KMS-11 (cell line): ENCODE measurements around the gene RBM34.
A peak's percentile ranks its signal among the peaks of the same experiment; 100 is the strongest.
"Not testable (repeated sequence)": the region's sequence is repeated elsewhere in the genome, so short reads cannot be mapped to it uniquely, and the experiment has no call there.

Source experiments
- H2AFZ ChIP-seq: fragments of 200-600 bp; sonication (generic); 2 replicates; pipeline ENCODE4 v1.6.1; 2016; ENCODE audit warnings: antibody characterized with exemption, mixed run types, low read depth
- H3K27ac ChIP-seq: fragments of 200-600 bp; sonication (generic); 2 replicates; pipeline ENCODE4 v1.6.1; 2016; ENCODE audit warnings: mild to moderate bottlenecking, mixed run types
- H3K27me3 ChIP-seq: fragments of 200-600 bp; sonication (generic); 2 replicates; pipeline ENCODE4 v1.6.1; 2017; ENCODE audit warnings: mild to moderate bottlenecking, low read depth, mixed run types, moderate library complexity; ENCODE audit not compliant: insufficient read depth
- H3K36me3 ChIP-seq: fragments of 200-600 bp; sonication (generic); 2 replicates; pipeline ENCODE4 v1.6.1; 2017; ENCODE audit warnings: mild to moderate bottlenecking, mixed run types; ENCODE audit not compliant: insufficient read depth
- H3K4me1 ChIP-seq: fragments of 200-600 bp; sonication (generic); 2 replicates; pipeline ENCODE4 v1.6.1; 2016; ENCODE audit warnings: mild to moderate bottlenecking, low read depth, mixed run types; ENCODE audit not compliant: poor library complexity, severe bottlenecking
- H3K4me2 ChIP-seq: fragments of 200-600 bp; sonication (generic); 2 replicates; pipeline ENCODE4 v1.7.0; 2016; ENCODE audit warnings: mild to moderate bottlenecking, mixed run types
- H3K4me3 ChIP-seq: fragments of 200-600 bp; sonication (generic); IDR thresholded peaks from 2 replicates; pipeline ENCODE4 v1.6.1; 2017; ENCODE audit warnings: low read depth, low read length, mixed read lengths; ENCODE audit not compliant: insufficient read depth
- H3K79me2 ChIP-seq: fragments of 200-600 bp; sonication (generic); 2 replicates; pipeline ENCODE4 v1.6.1; 2016; ENCODE audit warnings: low read depth, mixed run types; ENCODE audit not compliant: insufficient read depth
- H3K9ac ChIP-seq: fragments of 200-600 bp; sonication (generic); 2 replicates; pipeline ENCODE4 v1.6.1; 2016; ENCODE audit warnings: mild to moderate bottlenecking, mixed run types
- H4K20me1 ChIP-seq: fragments of 200-600 bp; sonication (generic); 2 replicates; pipeline ENCODE4 v1.6.1; 2016; ENCODE audit warnings: mild to moderate bottlenecking, mixed run types; ENCODE audit not compliant: insufficient read depth
- CTCF ChIP-seq: fragments of 200-600 bp; sonication (generic); conservative IDR thresholded peaks from 2 replicates; pipeline ENCODE4 v1.6.1; 2017; ENCODE audit warnings: low read depth, mild to moderate bottlenecking, antibody characterized with exemption, low read length, moderate library complexity, mixed read lengths

The RBM34 gene

GRCh38 chr1:235098991-235099390 lies 62.1 kb downstream of the RBM34 start:
- H3K9ac ChIP-seq, result no peak overlapping the region
- H3K27me3 ChIP-seq, result no peaks in the 10 kb centered on the region
- H3K36me3 ChIP-seq, result no peaks in the 10 kb centered on the region
- TF ChIP-seq CTCF, result no peak
- H3K79me2 ChIP-seq, result no peaks in the 10 kb centered on the region
- no peaks in the 10 kb centered on the region for H4K20me1 ChIP-seq
- H3K4me1 ChIP-seq, result peaks cover 4% of the 10 kb centered on the region
- H3K4me2 ChIP-seq, result no peak overlapping the region
- no peak overlapping the region for H3K4me3 ChIP-seq
- no peak overlapping the region for H3K27ac ChIP-seq
- H2AFZ ChIP-seq, result no peak overlapping the region

DNA sequence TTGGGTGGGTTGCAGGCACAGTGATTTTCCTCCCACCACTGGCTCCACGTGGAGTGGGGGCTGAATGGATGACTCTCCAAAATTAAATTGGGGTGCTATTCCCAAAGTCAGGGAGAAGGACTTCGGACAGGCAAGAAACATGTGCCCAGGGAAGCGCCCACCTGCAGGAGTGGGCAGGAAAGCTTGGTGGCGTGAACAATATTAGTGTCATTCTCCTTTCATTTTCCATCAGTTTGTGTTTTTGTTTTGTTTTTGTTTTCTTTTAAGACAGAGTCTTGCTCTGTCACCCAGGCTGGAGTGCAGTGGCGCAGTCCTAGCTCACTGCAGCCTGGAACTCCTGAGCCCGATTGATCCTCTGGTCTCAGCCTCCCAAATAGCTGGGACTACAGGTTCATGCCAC lies 62.5 kb downstream of the RBM34 start:
- peaks cover 2% of the 10 kb centered on the region for H3K4me1 ChIP-seq
- no peaks in the 10 kb centered on the region for H3K36me3 ChIP-seq
- H3K27me3 ChIP-seq, result no peaks in the 10 kb centered on the region
- H2AFZ ChIP-seq, result no peak overlapping the region
- no peak overlapping the region for H3K27ac ChIP-seq
- H3K4me2 ChIP-seq, result no peak overlapping the region
- no peak overlapping the region for H3K9ac ChIP-seq
- no peak for TF ChIP-seq CTCF
- H3K79me2 ChIP-seq, result no peaks in the 10 kb centered on the region
- H3K4me3 ChIP-seq, result no peak overlapping the region
- no peaks in the 10 kb centered on the region for H4K20me1 ChIP-seq

- not testable (repeated sequence) for H3K9ac ChIP-seq, H3K27me3 ChIP-seq, H3K27ac ChIP-seq, H2AFZ ChIP-seq, H3K4me3 ChIP-seq, H3K79me2 ChIP-seq, H3K4me1 ChIP-seq, H3K36me3 ChIP-seq, H3K4me2 ChIP-seq, H4K20me1 ChIP-seq
Measured at GRCh38 chr1:235097501-235097900, 63.5 kb downstream of the RBM34 start.

DNA sequence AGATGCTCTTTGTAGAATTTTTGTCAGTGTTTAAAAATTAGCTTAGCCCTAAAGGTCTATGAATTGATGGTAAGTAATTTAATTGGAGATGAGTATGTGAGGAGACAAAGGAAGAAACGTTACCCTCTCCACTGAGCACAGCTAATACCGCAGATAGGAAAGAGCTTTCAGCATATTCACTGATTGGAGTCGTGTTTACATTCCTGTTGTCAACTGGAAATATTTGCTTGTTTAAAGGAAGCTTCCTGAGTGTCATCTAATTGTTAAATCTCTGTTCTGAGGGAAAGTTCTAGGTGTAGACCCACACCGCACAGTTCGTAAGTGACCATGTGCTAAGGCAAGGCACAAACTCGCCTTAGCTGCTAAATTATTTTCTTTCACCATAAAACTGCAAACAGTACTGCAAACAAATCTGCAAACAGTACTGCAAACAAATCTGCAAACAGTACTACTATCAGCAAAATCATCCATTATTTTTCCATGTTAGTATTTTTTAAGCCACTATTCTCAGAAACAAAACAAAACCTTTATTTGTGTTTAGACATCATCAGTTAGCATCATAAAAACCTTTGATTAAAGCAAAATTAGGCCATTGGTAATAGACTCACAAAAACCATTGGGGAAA lies 65.0 kb downstream of the RBM34 start:
- Histone ChIP-seq H4K20me1 (no peaks in the 10 kb centered on the region), H3K27me3 (no peaks in the 10 kb centered on the region), H3K36me3 (no peaks in the 10 kb centered on the region), H3K4me1 (peaks cover 5% of the 10 kb centered on the region), H2AFZ (no peak overlapping the region), H3K4me2 (no peak overlapping the region), H3K4me3 (no peak overlapping the region), H3K9ac (no peak overlapping the region), H3K79me2 (no peaks in the 10 kb centered on the region), H3K27ac (no peak overlapping the region)
- TF ChIP-seq CTCF, result no peak

DNA sequence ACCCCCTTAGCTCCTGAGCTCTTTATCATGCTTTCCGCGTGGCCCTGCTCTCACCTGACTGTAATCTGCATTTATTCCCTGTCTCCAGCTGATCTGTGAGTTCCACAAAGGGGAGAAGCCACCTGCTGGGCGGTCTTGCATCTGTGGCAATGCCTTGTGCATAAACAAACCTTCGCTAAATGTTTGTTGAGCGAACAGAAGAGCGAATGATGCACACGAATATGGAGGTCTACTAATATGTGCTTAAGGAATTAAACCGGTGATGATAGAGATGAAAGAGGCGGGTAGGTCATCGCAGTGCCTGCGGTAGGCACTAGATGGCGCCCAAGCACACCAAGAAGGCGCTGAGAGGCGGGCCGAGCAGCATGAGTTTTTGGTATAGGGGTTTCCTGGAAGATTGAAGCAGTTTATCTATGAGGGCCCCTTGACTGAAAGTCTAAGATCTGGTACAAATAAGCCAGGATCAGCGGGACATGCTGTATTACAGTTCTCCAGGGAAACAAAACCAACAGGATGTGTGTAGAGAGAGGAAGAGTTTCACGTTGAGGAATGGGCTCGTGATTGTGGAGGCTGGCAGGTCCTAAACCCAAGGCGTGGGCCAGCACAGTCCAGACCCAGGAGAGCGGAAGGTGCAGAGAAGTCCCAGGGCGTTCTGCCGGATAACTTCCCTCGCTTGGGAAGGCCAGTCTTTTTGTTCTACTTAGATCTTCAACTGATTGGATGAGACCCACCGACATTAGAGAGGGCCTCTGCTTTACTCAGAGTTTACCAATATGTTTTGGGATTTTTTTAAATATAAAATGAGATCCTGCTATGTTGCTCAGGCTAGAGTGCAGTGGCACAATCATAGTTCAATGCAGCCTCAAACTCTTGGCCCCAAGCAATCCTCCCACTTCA lies 67.1 kb downstream of the RBM34 start:
- TF ChIP-seq CTCF, result peak; percentile 98
- Histone ChIP-seq H3K4me2 (peak overlapping the region; percentile 41; the same call in 1 of the 2 replicates), H3K27me3 (no peaks in the 10 kb centered on the region), H3K4me3 (no peak overlapping the region), H2AFZ (peak overlapping the region; percentile 21; the same call in 1 of the 2 replicates), H3K27ac (no peak overlapping the region), H3K4me1 (peaks cover 14% of the 10 kb centered on the region), H3K36me3 (no peaks in the 10 kb centered on the region), H3K9ac (no peak overlapping the region), H3K79me2 (no peaks in the 10 kb centered on the region), H4K20me1 (no peaks in the 10 kb centered on the region)
